ENCODE data around the gene SP140.

SP140 gene

DNA sequence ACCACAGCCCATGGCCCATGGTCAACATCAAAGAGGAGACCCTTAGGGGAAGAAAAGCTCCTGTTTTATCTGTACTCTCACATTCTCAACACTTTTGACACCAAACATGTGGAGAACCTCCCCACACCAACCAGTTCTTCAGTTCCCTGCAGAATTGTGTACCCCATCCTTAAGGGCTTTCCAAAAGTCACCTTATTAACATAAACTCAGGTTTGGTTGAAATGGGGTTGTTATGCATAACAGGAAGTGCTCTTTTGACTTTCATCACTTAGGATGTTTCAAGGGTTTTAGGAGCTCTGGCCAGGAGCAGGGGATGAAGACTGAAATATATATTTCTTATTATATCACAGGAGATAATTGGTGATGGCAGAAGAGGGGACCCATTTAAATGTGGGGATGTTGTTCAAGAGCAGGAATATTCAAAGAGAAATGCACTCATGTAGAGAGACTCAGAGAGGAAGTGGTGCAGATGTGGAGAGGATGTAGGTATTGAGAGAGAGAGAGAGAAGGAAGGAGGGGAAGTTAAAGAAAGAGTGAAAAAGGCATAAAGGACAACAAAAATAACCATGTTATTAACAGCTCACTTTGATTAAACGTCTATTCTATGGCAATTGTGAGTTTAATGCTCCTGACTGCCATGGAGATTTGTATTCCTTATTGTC is 136.6 kb downstream of the SP140 start:
- ChIA-PET CTCF (no interaction called here), POLR2A (no interaction called here)
- Histone ChIP-seq H3K4me1 (ENCODE audit: control insufficient read depth, insufficient read depth, low read length) (no peaks in the 10 kb centered on the region), H3K36me3 (ENCODE audit: control insufficient read depth in 2 of 2, insufficient read depth in 1 of 2, low read length in 2 of 2) (peaks cover 0 to 44% of the 10 kb centered on the region in 2 experiments; a peak in 1 of 3 replicates), H3K27ac (ENCODE audit: extremely low read depth, low read depth, low read length) (no peak overlapping the region), H3K4me3 (ENCODE audit: low read depth, low read length) (no peak overlapping the region), H3K9me3 (ENCODE audit: control insufficient read depth, insufficient read depth, low read depth, low read length) (no peaks in the 10 kb centered on the region)
- TF ChIP-seq, protein P1, sequence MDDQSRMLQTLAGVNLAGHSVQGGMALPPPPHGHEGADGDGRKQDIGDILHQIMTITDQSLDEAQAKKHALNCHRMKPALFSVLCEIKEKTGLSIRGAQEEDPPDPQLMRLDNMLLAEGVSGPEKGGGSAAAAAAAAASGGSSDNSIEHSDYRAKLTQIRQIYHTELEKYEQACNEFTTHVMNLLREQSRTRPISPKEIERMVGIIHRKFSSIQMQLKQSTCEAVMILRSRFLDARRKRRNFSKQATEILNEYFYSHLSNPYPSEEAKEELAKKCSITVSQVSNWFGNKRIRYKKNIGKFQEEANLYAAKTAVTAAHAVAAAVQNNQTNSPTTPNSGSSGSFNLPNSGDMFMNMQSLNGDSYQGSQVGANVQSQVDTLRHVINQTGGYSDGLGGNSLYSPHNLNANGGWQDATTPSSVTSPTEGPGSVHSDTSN (CRISPR knock-in tag; IDR thresholded peaks at IDR 0.05): no peak
- TF ChIP-seq ZNF623 (tag by site-specific recombination; IDR thresholded peaks at IDR 0.05) (no peak), ZNF560 (tag by site-specific recombination; IDR thresholded peaks at IDR 0.05; ENCODE audit: borderline replicate concordance) (no peak), ZNF645 (tag by site-specific recombination; IDR thresholded peaks at IDR 0.05) (no peak), KLF9 (tag by site-specific recombination; IDR thresholded peaks at IDR 0.05; ENCODE audit: low read depth) (no peak), ZNF214 (tag by site-specific recombination; IDR thresholded peaks at IDR 0.05; ENCODE audit: borderline replicate concordance) (no peak), ZNF132 (tag by site-specific recombination; IDR thresholded peaks at IDR 0.05; ENCODE audit: borderline replicate concordance) (no peak), TRIM28 (IDR thresholded peaks at IDR 0.05; ENCODE audit: borderline replicate concordance, low read length) (no peak), ZNF350 (tag by site-specific recombination; IDR thresholded peaks at IDR 0.05) (no peak), OVOL3 (tag by site-specific recombination; IDR thresholded peaks at IDR 0.05) (no peak), ZNF24 (tag by site-specific recombination; IDR thresholded peaks at IDR 0.05) (no peak), ZNF121 (tag by site-specific recombination; IDR thresholded peaks at IDR 0.05) (no peak), ZNF518A (tag by site-specific recombination; conservative IDR thresholded peaks at IDR 0.05; ENCODE audit: low read depth) (no peak), BCL11A (tag by site-specific recombination; IDR thresholded peaks at IDR 0.05; ENCODE audit: low read depth) (no peak), ZFP37 (tag by site-specific recombination; IDR thresholded peaks at IDR 0.05) (no peak), EGR2 (tag by site-specific recombination; IDR thresholded peaks at IDR 0.05; ENCODE audit: low read depth) (no peak)
- TF ChIP-seq, protein P2, sequence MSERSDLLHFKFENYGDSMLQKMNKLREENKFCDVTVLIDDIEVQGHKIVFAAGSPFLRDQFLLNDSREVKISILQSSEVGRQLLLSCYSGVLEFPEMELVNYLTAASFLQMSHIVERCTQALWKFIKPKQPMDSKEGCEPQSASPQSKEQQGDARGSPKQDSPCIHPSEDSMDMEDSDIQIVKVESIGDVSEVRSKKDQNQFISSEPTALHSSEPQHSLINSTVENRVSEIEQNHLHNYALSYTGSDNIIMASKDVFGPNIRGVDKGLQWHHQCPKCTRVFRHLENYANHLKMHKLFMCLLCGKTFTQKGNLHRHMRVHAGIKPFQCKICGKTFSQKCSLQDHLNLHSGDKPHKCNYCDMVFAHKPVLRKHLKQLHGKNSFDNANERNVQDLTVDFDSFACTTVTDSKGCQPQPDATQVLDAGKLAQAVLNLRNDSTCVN (tag by site-specific recombination; optimal IDR thresholded peaks at IDR 0.05): no peak
- TF ChIP-seq, protein P3, sequence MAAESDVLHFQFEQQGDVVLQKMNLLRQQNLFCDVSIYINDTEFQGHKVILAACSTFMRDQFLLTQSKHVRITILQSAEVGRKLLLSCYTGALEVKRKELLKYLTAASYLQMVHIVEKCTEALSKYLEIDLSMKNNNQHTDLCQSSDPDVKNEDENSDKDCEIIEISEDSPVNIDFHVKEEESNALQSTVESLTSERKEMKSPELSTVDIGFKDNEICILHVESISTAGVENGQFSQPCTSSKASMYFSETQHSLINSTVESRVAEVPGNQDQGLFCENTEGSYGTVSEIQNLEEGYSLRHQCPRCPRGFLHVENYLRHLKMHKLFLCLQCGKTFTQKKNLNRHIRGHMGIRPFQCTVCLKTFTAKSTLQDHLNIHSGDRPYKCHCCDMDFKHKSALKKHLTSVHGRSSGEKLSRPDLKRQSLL (tag by site-specific recombination; IDR thresholded peaks at IDR 0.05): no peak
- TF ChIP-seq, protein P4, sequence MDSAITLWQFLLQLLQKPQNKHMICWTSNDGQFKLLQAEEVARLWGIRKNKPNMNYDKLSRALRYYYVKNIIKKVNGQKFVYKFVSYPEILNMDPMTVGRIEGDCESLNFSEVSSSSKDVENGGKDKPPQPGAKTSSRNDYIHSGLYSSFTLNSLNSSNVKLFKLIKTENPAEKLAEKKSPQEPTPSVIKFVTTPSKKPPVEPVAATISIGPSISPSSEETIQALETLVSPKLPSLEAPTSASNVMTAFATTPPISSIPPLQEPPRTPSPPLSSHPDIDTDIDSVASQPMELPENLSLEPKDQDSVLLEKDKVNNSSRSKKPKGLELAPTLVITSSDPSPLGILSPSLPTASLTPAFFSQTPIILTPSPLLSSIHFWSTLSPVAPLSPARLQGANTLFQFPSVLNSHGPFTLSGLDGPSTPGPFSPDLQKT (IDR thresholded peaks at IDR 0.05; ENCODE audit: borderline replicate concordance, low read depth, low read length): no peak
